Measurements from ENCODE around the gene PPP1R12B.

GRCh38 chr1:202357506-202357905, 9.0 kb downstream of the PPP1R12B start:
- TF ChIP-seq, protein P1, sequence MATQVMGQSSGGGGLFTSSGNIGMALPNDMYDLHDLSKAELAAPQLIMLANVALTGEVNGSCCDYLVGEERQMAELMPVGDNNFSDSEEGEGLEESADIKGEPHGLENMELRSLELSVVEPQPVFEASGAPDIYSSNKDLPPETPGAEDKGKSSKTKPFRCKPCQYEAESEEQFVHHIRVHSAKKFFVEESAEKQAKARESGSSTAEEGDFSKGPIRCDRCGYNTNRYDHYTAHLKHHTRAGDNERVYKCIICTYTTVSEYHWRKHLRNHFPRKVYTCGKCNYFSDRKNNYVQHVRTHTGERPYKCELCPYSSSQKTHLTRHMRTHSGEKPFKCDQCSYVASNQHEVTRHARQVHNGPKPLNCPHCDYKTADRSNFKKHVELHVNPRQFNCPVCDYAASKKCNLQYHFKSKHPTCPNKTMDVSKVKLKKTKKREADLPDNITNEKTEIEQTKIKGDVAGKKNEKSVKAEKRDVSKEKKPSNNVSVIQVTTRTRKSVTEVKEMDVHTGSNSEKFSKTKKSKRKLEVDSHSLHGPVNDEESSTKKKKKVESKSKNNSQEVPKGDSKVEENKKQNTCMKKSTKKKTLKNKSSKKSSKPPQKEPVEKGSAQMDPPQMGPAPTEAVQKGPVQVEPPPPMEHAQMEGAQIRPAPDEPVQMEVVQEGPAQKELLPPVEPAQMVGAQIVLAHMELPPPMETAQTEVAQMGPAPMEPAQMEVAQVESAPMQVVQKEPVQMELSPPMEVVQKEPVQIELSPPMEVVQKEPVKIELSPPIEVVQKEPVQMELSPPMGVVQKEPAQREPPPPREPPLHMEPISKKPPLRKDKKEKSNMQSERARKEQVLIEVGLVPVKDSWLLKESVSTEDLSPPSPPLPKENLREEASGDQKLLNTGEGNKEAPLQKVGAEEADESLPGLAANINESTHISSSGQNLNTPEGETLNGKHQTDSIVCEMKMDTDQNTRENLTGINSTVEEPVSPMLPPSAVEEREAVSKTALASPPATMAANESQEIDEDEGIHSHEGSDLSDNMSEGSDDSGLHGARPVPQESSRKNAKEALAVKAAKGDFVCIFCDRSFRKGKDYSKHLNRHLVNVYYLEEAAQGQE (IDR thresholded peaks at IDR 0.05; ENCODE audit: insufficient read depth in 1 of 2, low read depth in 2 of 2, low read length in 1 of 2) = no peak
- TF ChIP-seq CTCF (IDR thresholded peaks at IDR 0.05) (no peak), TCF7L2 (IDR thresholded peaks at IDR 0.05; ENCODE audit: low read depth, low read length) (no peak)

Measured in Panc1 (cell line).